ENCODE measurements around the gene ZNF800. TPM values are rescaled to one million over a fixed set of nuclear protein-coding genes. Genes with fewer than 3 reads are reported as not detected.

The ZNF800 gene
- total and polyA plus RNA-seq, 2 experiments from 2014 or later = 16.9 to 20.8 TPM

DNA sequence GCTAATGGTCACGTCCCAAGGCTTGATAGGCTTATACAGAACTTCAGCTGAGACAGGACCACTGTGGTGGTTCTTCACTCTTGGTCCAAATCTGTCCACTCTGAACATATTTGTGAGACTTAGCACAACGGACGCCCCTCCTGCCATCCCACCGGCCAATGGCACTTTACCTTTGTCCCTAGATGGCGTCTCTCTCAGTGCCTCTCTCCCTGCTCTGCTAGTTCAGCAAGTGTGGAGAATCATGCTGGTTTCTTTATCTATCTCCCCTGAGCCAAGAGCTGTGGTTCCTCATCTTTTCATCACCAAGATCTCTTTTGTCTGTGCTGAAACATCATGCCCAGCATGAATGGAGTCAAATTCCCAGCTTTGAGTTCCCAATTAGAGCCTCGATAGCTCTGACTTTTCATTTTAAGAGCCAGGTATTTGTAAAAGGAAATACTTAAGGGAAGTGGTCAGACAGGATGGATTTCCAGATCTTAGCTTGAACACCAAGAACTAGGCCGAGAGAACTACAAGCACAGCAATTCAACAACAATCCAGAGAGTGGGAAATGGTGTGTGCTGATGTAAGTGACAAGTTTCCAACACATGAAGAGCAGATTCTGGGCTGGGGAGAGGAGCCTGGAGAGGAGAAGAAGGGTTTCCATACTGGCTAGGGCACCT lies 69.5 kb downstream of the ZNF800 start:
- WGBS, 2 experiments (ENCODE audit: low coverage in 1 of 2, low lambda C conversion rate in 2 of 2, missing lambda C conversion rate in 2 of 2) = 30 to 31% methylated on average over 7 of the region's 7 CpGs
- H3K9me2 ChIP-seq (ENCODE audit: insufficient read depth) = no peaks in the 10 kb centered on the region
- H3K9ac ChIP-seq = no peak overlapping the region
- no peak for DNase-seq
- no peaks in the 10 kb centered on the region for H3K4me1 ChIP-seq (ENCODE audit: insufficient read depth)
- H2AFZ ChIP-seq = no peak overlapping the region
- H3K27ac ChIP-seq = no peak overlapping the region
- H3K9me3 ChIP-seq (ENCODE audit: low read depth) = no peaks in the 10 kb centered on the region
- no peak for TF ChIP-seq EZH2phosphoT487 (IDR thresholded peaks at IDR 0.05; ENCODE audit: insufficient read depth, low read depth)
- H3K79me2 ChIP-seq (ENCODE audit: insufficient read depth) = no peaks in the 10 kb centered on the region
- H3F3A ChIP-seq (ENCODE audit: insufficient read depth) = no peaks in the 10 kb centered on the region
- peaks cover 16% of the 10 kb centered on the region for H3K27me3 ChIP-seq (replicated peaks; ENCODE audit: insufficient read depth)
- H3K4me2 ChIP-seq (ENCODE audit: unreplicated experiment) = no peak overlapping the region
- H3K4me3 ChIP-seq = no peak overlapping the region
- in situ Hi-C loops (cut with MboI) = no loop called here
- H3K36me3 ChIP-seq (ENCODE audit: low read depth) = no peaks in the 10 kb centered on the region
- H4K20me1 ChIP-seq (ENCODE audit: insufficient read depth) = no peaks in the 10 kb centered on the region

DNA sequence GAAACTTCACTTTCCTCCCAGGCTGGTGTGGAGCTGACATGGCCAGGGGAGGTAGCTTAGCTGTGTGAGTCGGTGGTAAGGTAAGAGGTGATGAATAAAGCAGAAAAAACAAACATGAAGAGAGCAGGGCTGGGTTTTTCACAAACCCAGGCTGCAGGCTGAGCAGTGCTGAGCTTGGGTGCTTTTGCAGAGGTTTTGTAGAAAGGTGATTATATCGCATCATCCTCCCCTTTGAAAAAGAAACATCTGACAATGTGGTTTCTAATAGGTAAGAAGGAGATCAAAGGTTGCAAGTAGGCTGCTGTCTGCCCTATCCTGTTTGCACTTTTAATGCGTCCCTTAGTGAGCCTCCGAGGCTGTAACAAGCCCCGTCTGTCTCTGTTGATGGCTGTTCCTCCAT lies 70.2 kb downstream of the ZNF800 start:
- TF ChIP-seq EZH2 (IDR thresholded peaks at IDR 0.05; ENCODE audit: insufficient read depth, poor library complexity, severe bottlenecking) (no peak), EZH2phosphoT487 (IDR thresholded peaks at IDR 0.05; ENCODE audit: insufficient read depth, low read depth) (no peak)
- Histone ChIP-seq H3K9me3 (ENCODE audit: low read depth) (no peaks in the 10 kb centered on the region), H3K27ac (no peak overlapping the region), H3F3A (ENCODE audit: insufficient read depth) (no peaks in the 10 kb centered on the region), H4K20me1 (ENCODE audit: insufficient read depth) (no peaks in the 10 kb centered on the region), H2AFZ (no peak overlapping the region), H3K9me2 (ENCODE audit: insufficient read depth) (no peaks in the 10 kb centered on the region), H3K9ac (no peak overlapping the region), H3K4me1 (ENCODE audit: insufficient read depth) (no peaks in the 10 kb centered on the region), H3K79me2 (ENCODE audit: insufficient read depth) (no peaks in the 10 kb centered on the region), H3K4me2 (ENCODE audit: unreplicated experiment) (no peak overlapping the region), H3K36me3 (ENCODE audit: low read depth) (no peaks in the 10 kb centered on the region), H3K4me3 (no peak overlapping the region), H3K27me3 (replicated peaks; ENCODE audit: insufficient read depth) (peaks cover 16% of the 10 kb centered on the region)
- in situ Hi-C loops (cut with MboI) = no loop called here
- WGBS, 2 experiments (ENCODE audit: low coverage in 1 of 2, low lambda C conversion rate in 2 of 2, missing lambda C conversion rate in 2 of 2) = 36 to 37% methylated on average over 5 of the region's 5 CpGs
- DNase-seq = no peak

GRCh38 chr7:127320974-127321373 lies 71.5 kb downstream of the ZNF800 start:
- DNase-seq = no peak

More at GRCh38 chr7:127320974-127321373, 71.5 kb downstream of the ZNF800 start:
- in situ Hi-C loops (cut with MboI) = no loop called here
- Histone ChIP-seq H3K9me2 (ENCODE audit: insufficient read depth) (no peaks in the 10 kb centered on the region), H2AFZ (no peak overlapping the region), H3K4me1 (ENCODE audit: insufficient read depth) (no peaks in the 10 kb centered on the region), H3K79me2 (ENCODE audit: insufficient read depth) (no peaks in the 10 kb centered on the region), H4K20me1 (ENCODE audit: insufficient read depth) (no peaks in the 10 kb centered on the region), H3K4me2 (ENCODE audit: unreplicated experiment) (no peak overlapping the region), H3K27me3 (replicated peaks; ENCODE audit: insufficient read depth) (peaks cover 14% of the 10 kb centered on the region), H3K9ac (no peak overlapping the region), H3K4me3 (no peak overlapping the region), H3K27ac (no peak overlapping the region), H3K36me3 (ENCODE audit: low read depth) (no peaks in the 10 kb centered on the region), H3F3A (ENCODE audit: insufficient read depth) (no peaks in the 10 kb centered on the region), H3K9me3 (ENCODE audit: low read depth) (no peaks in the 10 kb centered on the region)
- WGBS, 2 experiments (ENCODE audit: low coverage in 1 of 2, low lambda C conversion rate in 2 of 2, missing lambda C conversion rate in 2 of 2) = 37 to 47% methylated on average over 4 of the region's 4 CpGs
- TF ChIP-seq EZH2phosphoT487 (IDR thresholded peaks at IDR 0.05; ENCODE audit: insufficient read depth, low read depth) = no peak
- TF ChIP-seq EZH2 (IDR thresholded peaks at IDR 0.05; ENCODE audit: insufficient read depth, poor library complexity, severe bottlenecking) = no peak

Other genes starting within 250 kb of the ZNF800 start
- gene GRM8, start 139.8 kb downstream of the ZNF800 start, total RNA-seq (2014; rRNA removed; shearing (Covaris generic)) = not detected in 2 replicates
- not detected in 2 replicates for gene GRM8, start 139.8 kb downstream of the ZNF800 start, polyA plus RNA-seq (2016; fragmentation: Nextera tagmentation; extraction: Ambion mirVana)
- 17.9 and 19.5 TPM in 2 replicates for gene GCC1, start 192.9 kb upstream of the ZNF800 start, total RNA-seq (2014; rRNA removed; shearing (Covaris generic))
- gene GCC1, start 192.9 kb upstream of the ZNF800 start, polyA plus RNA-seq (2016; fragmentation: Nextera tagmentation; extraction: Ambion mirVana) = 13.8 TPM in 2 replicates
- 263 and 269 TPM in 2 replicates for gene ARF5, start 195.7 kb upstream of the ZNF800 start, total RNA-seq (2014; rRNA removed; shearing (Covaris generic))
- 207 and 220 TPM in 2 replicates for gene ARF5, start 195.7 kb upstream of the ZNF800 start, polyA plus RNA-seq (2016; fragmentation: Nextera tagmentation; extraction: Ambion mirVana)
- 3.8 TPM in 1 of 2 replicates, not detected in the other for gene FSCN3, start 201.0 kb upstream of the ZNF800 start, total RNA-seq (2014; rRNA removed; shearing (Covaris generic))
- gene FSCN3, start 201.0 kb upstream of the ZNF800 start, polyA plus RNA-seq (2016; fragmentation: Nextera tagmentation; extraction: Ambion mirVana) = not detected in 2 replicates
- gene PAX4, start 225.4 kb upstream of the ZNF800 start, total RNA-seq (2014; rRNA removed; shearing (Covaris generic)) = not detected in 2 replicates
- not detected in 2 replicates for gene PAX4, start 225.4 kb upstream of the ZNF800 start, polyA plus RNA-seq (2016; fragmentation: Nextera tagmentation; extraction: Ambion mirVana)

Measured in GM23248 (cell line).